Osteoblast (primary cell): ENCODE results near the gene RPS6KA3. TPM values are rescaled to one million over a fixed set of nuclear protein-coding genes. Genes with fewer than 3 reads are reported as not detected.

Experiments used
- DNase-seq: peaks from one replicate; pipeline ENCODE4 v3.0.0; 2011; ENCODE audit warnings: low spot score, mixed read lengths; ENCODE audit not compliant: insufficient read length; ENCODE audit errors: missing footprints
- H2AFZ ChIP-seq: 2 replicates; pipeline ENCODE4 v1.6.0; 2011; ENCODE audit warnings: mild to moderate bottlenecking, low read length
- H3K27ac ChIP-seq: 2 replicates; pipeline ENCODE4 v1.5.1; 2011; ENCODE audit warnings: mild to moderate bottlenecking, low read depth, low read length, moderate library complexity
- H3K27me3 ChIP-seq: 2 replicates; pipeline ENCODE4 v1.6.0; 2012; ENCODE audit warnings: mild to moderate bottlenecking, control low read depth, inconsistent platforms, low read length, moderate library complexity; ENCODE audit not compliant: insufficient read depth
- H3K36me3 ChIP-seq: 2 replicates; pipeline ENCODE4 v1.5.1; 2011; ENCODE audit warnings: mild to moderate bottlenecking, low read length, control low read depth, moderate library complexity; ENCODE audit not compliant: insufficient read depth
- H3K4me1 ChIP-seq: 2 replicates; pipeline ENCODE4 v1.5.1; 2011; ENCODE audit warnings: mild to moderate bottlenecking, low read length, control low read depth, moderate library complexity; ENCODE audit not compliant: insufficient read depth
- H3K4me2 ChIP-seq: 2 replicates; pipeline ENCODE4 v1.6.0; 2011; ENCODE audit warnings: mild to moderate bottlenecking, low read length; ENCODE audit not compliant: insufficient read depth
- H3K4me3 ChIP-seq: fragments of 200-600 bp; sonication (generic); 3 replicates; pipeline ENCODE4 v1.5.1; 2012; ENCODE audit warnings: mild to moderate bottlenecking, low read length, inconsistent platforms; ENCODE audit not compliant: insufficient read depth
- H3K79me2 ChIP-seq: 2 replicates; pipeline ENCODE4 v1.6.0; 2012; ENCODE audit warnings: mild to moderate bottlenecking, low read length, control low read depth, inconsistent platforms; ENCODE audit not compliant: insufficient read depth
- H3K9me3 ChIP-seq: 2 replicates; pipeline ENCODE4 v1.5.1; 2011; ENCODE audit warnings: low read depth, low read length, control low read depth
- H4K20me1 ChIP-seq: 2 replicates; pipeline ENCODE4 v1.6.0; 2012; ENCODE audit warnings: mild to moderate bottlenecking, low read length, control low read depth; ENCODE audit not compliant: insufficient read depth
- CTCF ChIP-seq: IDR thresholded peaks from 2 replicates; pipeline ENCODE4 v1.5.1; 2011; ENCODE audit warnings: mild to moderate bottlenecking, low read depth, low read length, moderate library complexity; ENCODE audit errors: extremely low read depth
- small RNA-seq: library from RNA; depleted of rRNA; stranded (forward); fragments of <200 nt; gene quantifications from one replicate; pipeline ENCODE3, GENCODE V24; 2012
- total RNA-seq: library from RNA; depleted of rRNA; stranded (reverse); fragments of >200 nt; gene quantifications from 2 replicates; pipeline ENCODE4 v1.2.3, GENCODE V29; 2012

RPS6KA3 gene
- total RNA-seq, 1 donor = 54.6 TPM

- Histone ChIP-seq H3K36me3 (no peaks in the 10 kb centered on the region), H3K4me2 (no peak overlapping the region), H3K9me3 (no peaks in the 10 kb centered on the region), H3K4me3 (no peak overlapping the region), H3K79me2 (no peaks in the 10 kb centered on the region), H2AFZ (no peak overlapping the region), H3K27me3 (peaks cover 7% of the 10 kb centered on the region), H3K27ac (no peak overlapping the region), H4K20me1 (no peaks in the 10 kb centered on the region), H3K4me1 (no peaks in the 10 kb centered on the region)
- DNase-seq = no peak
- no peak for TF ChIP-seq CTCF
These were observed 154.5 kb downstream of the RPS6KA3 start for GRCh38 chrX:20112022-20112774.

- TF ChIP-seq CTCF = no peak
- Histone ChIP-seq H3K36me3 (no peaks in the 10 kb centered on the region), H3K4me1 (no peaks in the 10 kb centered on the region), H3K9me3 (no peaks in the 10 kb centered on the region), H3K4me2 (no peak overlapping the region), H3K4me3 (no peak overlapping the region), H2AFZ (no peak overlapping the region), H3K79me2 (no peaks in the 10 kb centered on the region), H3K27me3 (peaks cover 6% of the 10 kb centered on the region), H4K20me1 (no peaks in the 10 kb centered on the region), H3K27ac (no peak overlapping the region)
- no peak for DNase-seq
These were observed 155.4 kb downstream of the RPS6KA3 start for GRCh38 chrX:20111271-20111670.

GRCh38 chrX:20101934-20102581 is 164.7 kb downstream of the RPS6KA3 start:
- peaks cover 5% of the 10 kb centered on the region for H3K27me3 ChIP-seq
- H3K4me3 ChIP-seq = no peak overlapping the region
- no peaks in the 10 kb centered on the region for H3K79me2 ChIP-seq
- DNase-seq = no peak
- no peaks in the 10 kb centered on the region for H3K9me3 ChIP-seq
- no peaks in the 10 kb centered on the region for H3K4me1 ChIP-seq
- no peak for TF ChIP-seq CTCF
- H3K4me2 ChIP-seq = no peak overlapping the region
- H2AFZ ChIP-seq = no peak overlapping the region
- H3K27ac ChIP-seq = no peak overlapping the region
- no peaks in the 10 kb centered on the region for H3K36me3 ChIP-seq
- H4K20me1 ChIP-seq = no peaks in the 10 kb centered on the region

Small RNA genes lying within 50 kb of the gene (small RNA-seq; reads per million reads assigned to genes)
- gene RF00493 (25.4 reads per million, percentile 95 among the genes with 10 or more reads in this experiment), gene RF00494 (not detected)

Other genes starting within 250 kb of the RPS6KA3 start
- gene MAP7D2, start 150.0 kb downstream of the RPS6KA3 start, total RNA-seq = under 0.01 and 0.36 TPM in 2 replicates
- 29.0 and 42.4 TPM in 2 replicates for gene EIF1AX, start 125.1 kb downstream of the RPS6KA3 start, total RNA-seq